Uterus (tissue), 4 donors: ENCODE data around the gene EFEMP1. TPM values are rescaled to one million over a fixed set of nuclear protein-coding genes. Genes with fewer than 3 reads are reported as not detected.

Experiments
- DNase-seq, 2 donors: peaks; one replicate each; pipeline ENCODE4 v3.0.0-alpha.2; 2019 to 2020
- H3K27ac ChIP-seq, 2 donors: fragments of 200-600 bp; sonication (generic); 1 replicate in 1 of 2; 2 replicates in 1 of 2; pipeline ENCODE4 v1.5.1; 2016 to 2018
- H3K27me3 ChIP-seq, 2 donors: fragments of 200-600 bp; sonication (generic); one replicate each; pipeline ENCODE4 v1.5.1; 2018 to 2019; ENCODE audit warnings: control low read depth in 1 of 2
- H3K36me3 ChIP-seq, 2 donors: fragments of 200-600 bp; sonication (generic); one replicate each; pipeline ENCODE4 v1.5.1; 2019; ENCODE audit warnings: control low read depth in 1 of 2
- H3K4me1 ChIP-seq, 2 donors: fragments of 200-600 bp; sonication (generic); one replicate each; pipeline ENCODE4 v1.5.1; 2018 to 2019; ENCODE audit warnings: control low read depth in 1 of 2
- H3K4me3 ChIP-seq, 2 donors: fragments of 200-600 bp; sonication (generic); 1 replicate in 1 of 2; 2 replicates in 1 of 2; pipeline ENCODE4 v1.5.1; 2018 to 2019; ENCODE audit warnings: mild to moderate bottlenecking in 1 of 2
- H3K9me3 ChIP-seq, 2 donors: fragments of 200-600 bp; sonication (generic); one replicate each; pipeline ENCODE4 v1.5.1; 2019; ENCODE audit warnings: control low read depth in 1 of 2
- POLR2A ChIP-seq, 2 donors: fragments of 450-650 bp; IDR thresholded peaks; one replicate each; pipeline ENCODE4 v1.6.1; 2016; ENCODE audit warnings: antibody characterized with exemption in 2 of 2, mild to moderate bottlenecking in 1 of 2, moderate library complexity in 1 of 2
- intact Hi-C: fragments of 100-400 bp; cut with DNase I; formaldehyde crosslinking; loops from one replicate; pipeline ENCODE4 v1.15.1; 2023; ENCODE audit warnings: low total_unique reads
- total RNA-seq, 4 donors: library from RNA; depleted of rRNA in 3 of 4; stranded (reverse); fragments of >200 nt in 3 of 4; gene quantifications; one replicate each; pipeline versions ENCODE4 v1.1.0 to v1.2.4, GENCODE V29; 2014 to 2023
- TF ChIP-seq, protein P1 (sequence below), 4 experiments: fragments of 200-600 bp in 2 of 4; fragments of 450-650 bp in 2 of 4; sonication (generic) in 2 of 4; IDR thresholded peaks; one replicate each; pipeline ENCODE4 v1.5.1; 2016 to 2019; ENCODE audit warnings: antibody characterized with exemption in 4 of 4, mild to moderate bottlenecking in 2 of 4, moderate library complexity in 1 of 4
- donor health status: DM: yes; HTN: yes; CAD: no.

Gene EFEMP1
- total RNA-seq, 4 donors from 2014 or later, result 57.0 to 513 (median 250) TPM

DNA sequence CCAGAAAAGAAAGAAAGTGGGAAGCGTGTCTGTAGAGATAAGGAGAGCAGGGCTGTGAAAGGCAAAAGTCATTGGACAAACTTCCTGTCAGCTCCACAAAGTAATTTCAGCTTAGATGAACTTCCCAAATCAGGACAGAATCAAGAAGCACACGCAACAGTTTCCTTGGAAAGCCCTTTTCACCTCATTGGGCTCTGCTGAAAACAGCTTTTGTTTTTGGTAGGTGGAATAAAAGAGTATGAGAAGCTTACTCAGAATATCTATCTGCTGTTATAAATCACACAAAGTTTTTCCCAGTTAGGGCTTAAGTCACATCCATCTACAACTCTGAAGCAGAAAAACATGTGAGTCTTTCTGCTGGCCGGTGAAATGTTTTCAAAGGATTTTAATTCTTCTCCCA is 42.4 kb upstream of the EFEMP1 start:
- Histone ChIP-seq H3K4me3 (no peak overlapping the region), H3K36me3 (no peaks in the 10 kb centered on the region), H3K9me3 (no peaks in the 10 kb centered on the region), H3K27me3 (no peaks in the 10 kb centered on the region), H3K27ac (peak overlapping the region; percentile 80 to 83), H3K4me1 (peaks cover 0 to 9% of the 10 kb centered on the region in 2 donors)
- TF ChIP-seq, protein P1, sequence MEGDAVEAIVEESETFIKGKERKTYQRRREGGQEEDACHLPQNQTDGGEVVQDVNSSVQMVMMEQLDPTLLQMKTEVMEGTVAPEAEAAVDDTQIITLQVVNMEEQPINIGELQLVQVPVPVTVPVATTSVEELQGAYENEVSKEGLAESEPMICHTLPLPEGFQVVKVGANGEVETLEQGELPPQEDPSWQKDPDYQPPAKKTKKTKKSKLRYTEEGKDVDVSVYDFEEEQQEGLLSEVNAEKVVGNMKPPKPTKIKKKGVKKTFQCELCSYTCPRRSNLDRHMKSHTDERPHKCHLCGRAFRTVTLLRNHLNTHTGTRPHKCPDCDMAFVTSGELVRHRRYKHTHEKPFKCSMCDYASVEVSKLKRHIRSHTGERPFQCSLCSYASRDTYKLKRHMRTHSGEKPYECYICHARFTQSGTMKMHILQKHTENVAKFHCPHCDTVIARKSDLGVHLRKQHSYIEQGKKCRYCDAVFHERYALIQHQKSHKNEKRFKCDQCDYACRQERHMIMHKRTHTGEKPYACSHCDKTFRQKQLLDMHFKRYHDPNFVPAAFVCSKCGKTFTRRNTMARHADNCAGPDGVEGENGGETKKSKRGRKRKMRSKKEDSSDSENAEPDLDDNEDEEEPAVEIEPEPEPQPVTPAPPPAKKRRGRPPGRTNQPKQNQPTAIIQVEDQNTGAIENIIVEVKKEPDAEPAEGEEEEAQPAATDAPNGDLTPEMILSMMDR (IDR thresholded peaks at IDR 0.05), result no peak
- no peak for TF ChIP-seq POLR2A (IDR thresholded peaks at IDR 0.05)
- DNase-seq, result peak in 1 of 2 donors; percentile 31
- intact Hi-C loops, result no loop called here

DNA sequence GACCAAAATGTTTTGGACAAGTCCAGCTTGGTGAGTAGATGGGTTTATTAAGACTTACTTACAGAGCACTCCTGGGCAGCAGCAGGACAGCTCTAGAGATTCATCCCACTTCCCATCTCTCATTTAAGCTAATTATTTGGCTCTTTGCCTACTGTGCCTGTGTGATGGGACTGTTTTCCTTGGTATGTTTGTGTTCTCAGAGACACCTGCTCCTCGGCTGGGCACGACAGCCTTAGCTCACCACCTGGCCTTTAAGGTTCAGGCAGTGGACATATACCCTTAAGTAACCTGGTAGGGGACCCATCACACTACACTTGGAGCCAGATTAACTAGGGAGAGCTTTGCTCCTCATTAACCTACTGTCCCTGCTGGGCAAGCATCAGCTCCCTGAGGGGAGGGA is 41.7 kb upstream of the EFEMP1 start:
- Histone ChIP-seq H3K27ac (peak overlapping the region; percentile 80 to 83), H3K9me3 (no peaks in the 10 kb centered on the region), H3K27me3 (no peaks in the 10 kb centered on the region), H3K4me3 (no peak overlapping the region), H3K36me3 (no peaks in the 10 kb centered on the region), H3K4me1 (peaks cover 0 to 9% of the 10 kb centered on the region in 2 donors)
- intact Hi-C loops, result no loop called here
- DNase-seq, result no peak
- TF ChIP-seq, protein P1 (IDR thresholded peaks at IDR 0.05), result no peak
- TF ChIP-seq POLR2A (IDR thresholded peaks at IDR 0.05), result no peak

DNA sequence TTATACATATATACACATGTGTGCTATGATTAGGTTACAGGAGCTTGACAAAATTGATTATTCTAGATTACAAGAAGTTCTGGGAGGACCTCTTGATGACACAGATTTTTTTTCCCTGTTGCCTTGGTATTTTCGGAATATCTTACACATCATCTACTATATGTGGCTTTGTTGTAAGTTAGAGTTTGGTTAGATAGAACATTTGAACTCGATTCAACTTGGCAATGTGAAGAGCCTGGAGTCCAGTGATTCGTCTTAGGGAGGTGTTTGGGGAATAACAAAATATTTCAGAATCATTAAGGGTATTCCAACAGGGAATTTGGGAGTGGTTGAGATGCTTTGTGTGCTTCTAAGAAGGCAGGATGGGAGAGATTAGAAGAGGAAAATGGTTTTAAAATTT is 39.3 kb upstream of the EFEMP1 start:
- H3K27me3 ChIP-seq, result no peaks in the 10 kb centered on the region
- intact Hi-C loops, result no loop called here
- DNase-seq, result no peak
- TF ChIP-seq, protein P1 (IDR thresholded peaks at IDR 0.05), result no peak
- TF ChIP-seq POLR2A (IDR thresholded peaks at IDR 0.05), result no peak
- no peaks in the 10 kb centered on the region for H3K9me3 ChIP-seq
- H3K27ac ChIP-seq, result no peak overlapping the region
- H3K4me1 ChIP-seq, result peaks cover 0 to 9% of the 10 kb centered on the region in 2 donors
- H3K4me3 ChIP-seq, result no peak overlapping the region
- H3K36me3 ChIP-seq, result no peaks in the 10 kb centered on the region

DNA sequence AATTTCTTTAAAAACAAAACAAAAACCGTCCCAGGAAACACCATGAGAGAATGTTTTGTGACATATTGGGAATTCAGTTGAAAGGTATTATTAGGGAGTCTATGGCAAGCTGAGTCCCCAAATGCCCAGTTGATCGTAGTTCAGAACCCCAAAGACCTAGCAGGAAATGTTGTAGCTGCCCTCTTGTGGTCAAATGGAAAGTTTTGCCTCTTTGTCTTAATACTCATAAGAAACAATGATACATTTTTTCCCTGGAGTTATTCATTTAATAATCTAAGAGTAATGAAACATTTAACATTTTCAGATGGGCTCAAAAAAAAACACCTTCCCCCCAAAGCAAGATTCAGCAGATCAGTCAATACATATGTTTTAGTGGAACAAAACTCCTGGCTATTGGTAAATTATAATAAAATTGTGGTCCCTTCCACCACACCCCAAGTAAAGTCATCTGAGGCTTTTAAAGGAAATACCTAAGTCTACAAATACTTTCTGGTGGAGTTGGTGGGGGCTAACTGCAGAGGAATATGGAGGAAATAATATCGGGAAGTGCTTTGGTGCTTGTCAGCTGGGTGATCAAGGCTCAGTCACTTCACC is 37.8 kb upstream of the EFEMP1 start:
- TF ChIP-seq POLR2A (IDR thresholded peaks at IDR 0.05), result no peak
- TF ChIP-seq, protein P1 (IDR thresholded peaks at IDR 0.05), result peak; percentile 43 to 68 (median 55)
- peak in 1 of 2 donors; percentile 23 for DNase-seq
- Histone ChIP-seq H3K4me1 (peaks cover 0 to 9% of the 10 kb centered on the region in 2 donors), H3K9me3 (no peaks in the 10 kb centered on the region), H3K4me3 (no peak overlapping the region), H3K27me3 (no peaks in the 10 kb centered on the region), H3K36me3 (no peaks in the 10 kb centered on the region), H3K27ac (no peak overlapping the region)
- intact Hi-C loops, result no loop called here

DNA sequence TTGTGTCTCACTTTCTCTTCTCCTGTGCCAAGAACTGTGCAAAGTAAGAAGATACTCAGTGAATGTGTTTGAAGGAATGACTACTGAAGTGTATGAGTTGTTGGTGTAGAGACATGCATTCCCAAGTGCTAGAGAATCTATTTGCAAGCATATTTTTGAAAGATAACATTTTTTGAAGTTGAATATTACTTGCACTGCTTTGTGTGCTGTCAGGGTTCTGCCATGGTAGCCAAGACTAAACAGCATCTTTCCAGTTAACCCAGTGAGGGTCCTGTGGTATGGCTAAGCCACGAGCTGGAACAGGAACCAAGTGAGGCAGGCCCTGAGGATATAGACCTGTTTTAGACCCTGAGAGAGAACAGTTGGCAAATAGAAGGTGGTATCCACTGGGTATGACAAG is 35.2 kb upstream of the EFEMP1 start:
- TF ChIP-seq, protein P1 (IDR thresholded peaks at IDR 0.05), result no peak
- TF ChIP-seq POLR2A (IDR thresholded peaks at IDR 0.05), result no peak
- H3K27ac ChIP-seq, result no peak overlapping the region

More for the DNA sequence above, 35.2 kb upstream of the EFEMP1 start:
- Histone ChIP-seq H3K36me3 (no peaks in the 10 kb centered on the region), H3K4me3 (no peak overlapping the region), H3K4me1 (no peaks in the 10 kb centered on the region), H3K9me3 (no peaks in the 10 kb centered on the region), H3K27me3 (no peaks in the 10 kb centered on the region)
- intact Hi-C loops, result no loop called here
- no peak for DNase-seq
